ENCODE results near the gene SOBP. TPM values are rescaled to one million over a fixed set of nuclear protein-coding genes. Genes with fewer than 3 reads are reported as not detected.

The SOBP gene
- total RNA-seq, 4 donors from 2014 or later, result 0.15 to 3.8 (median 1.6) TPM

- peaks cover 0 to 2% (median 0%) of the 10 kb centered on the region in 4 donors for H3K27me3 ChIP-seq
- peaks cover 0 to 9% (median 3%) of the 10 kb centered on the region in 3 donors for H3K4me1 ChIP-seq
- H3K27ac ChIP-seq, result no peak overlapping the region
- intact Hi-C loops (cut with DNase I), result no loop called here
- no peaks in the 10 kb centered on the region for H3K9me3 ChIP-seq
- no peak overlapping the region for H3K4me3 ChIP-seq
- no peak for DNase-seq
- 53 to 80% methylated on average over 4 to 20 of the region's 23 CpGs for WGBS, 2 donors
- no peaks in the 10 kb centered on the region for H3K36me3 ChIP-seq
- TF ChIP-seq POLR2A (IDR thresholded peaks at IDR 0.05) (no peak), CTCF (IDR thresholded peaks at IDR 0.05) (no peak)
Observed at GRCh38 chr6:107668743-107669474, 179.0 kb downstream of the SOBP start.

GRCh38 chr6:107670792-107671199 lies 180.9 kb downstream of the SOBP start:
- H3K36me3 ChIP-seq, result no peaks in the 10 kb centered on the region
- no peaks in the 10 kb centered on the region for H3K9me3 ChIP-seq
- TF ChIP-seq POLR2A (IDR thresholded peaks at IDR 0.05) (no peak), CTCF (IDR thresholded peaks at IDR 0.05) (no peak)
- no peak overlapping the region for H3K4me3 ChIP-seq
- WGBS, 2 donors, result 23 to 32% methylated on average over 8 to 9 of the region's 9 CpGs
- H3K27me3 ChIP-seq, result no peaks in the 10 kb centered on the region
- no peak for DNase-seq
- no peak overlapping the region for H3K27ac ChIP-seq
- intact Hi-C loops (cut with DNase I), result no loop called here
- peaks cover 0 to 17% (median 3%) of the 10 kb centered on the region in 3 donors for H3K4me1 ChIP-seq

GRCh38 chr6:107673076-107673494 lies 183.2 kb downstream of the SOBP start:
- Histone ChIP-seq H3K4me1 (peaks cover 0 to 17% (median 3%) of the 10 kb centered on the region in 3 donors), H3K4me3 (no peak overlapping the region), H3K27ac (no peak overlapping the region), H3K36me3 (no peaks in the 10 kb centered on the region), H3K9me3 (no peaks in the 10 kb centered on the region), H3K27me3 (no peaks in the 10 kb centered on the region)
- TF ChIP-seq POLR2A (IDR thresholded peaks at IDR 0.05), result no peak
- DNase-seq, result no peak
- WGBS, 2 donors, result 74 to 78% methylated on average over 12 to 13 of the region's 13 CpGs
- intact Hi-C loops (cut with DNase I), result no loop called here

GRCh38 chr6:107674995-107675738 lies 185.2 kb downstream of the SOBP start:
- Histone ChIP-seq H3K4me1 (peaks cover 0 to 17% (median 3%) of the 10 kb centered on the region in 3 donors), H3K36me3 (no peaks in the 10 kb centered on the region), H3K9me3 (no peaks in the 10 kb centered on the region), H3K27me3 (no peaks in the 10 kb centered on the region), H3K27ac (no peak overlapping the region), H3K4me3 (peak overlapping the region in 1 of 4 donors; percentile 24)
- WGBS, 2 donors, result 4 to 40% methylated on average over 1 to 9 of the region's 15 CpGs
- intact Hi-C loops (cut with DNase I), result loop anchor here (5.0 kb wide), 1 partner anchor 172 kb away; no protein-coding TSS in a partner anchor
- TF ChIP-seq CTCF (IDR thresholded peaks at IDR 0.05) (peak; percentile 73 to 87 (median 86)), POLR2A (IDR thresholded peaks at IDR 0.05) (no peak)
- DNase-seq, result peak; percentile 23

GRCh38 chr6:107676042-107676441 lies 186.1 kb downstream of the SOBP start:
- DNase-seq, result no peak
- WGBS, 2 donors, result 57 to 69% methylated on average over 9 to 11 of the region's 11 CpGs
- H3K27ac ChIP-seq, result no peak overlapping the region
- no peaks in the 10 kb centered on the region for H3K36me3 ChIP-seq
- TF ChIP-seq CTCF (IDR thresholded peaks at IDR 0.05) (no peak), POLR2A (IDR thresholded peaks at IDR 0.05) (no peak)
- H3K27me3 ChIP-seq, result peaks cover 0 to 5% (median 0%) of the 10 kb centered on the region in 4 donors
- H3K4me1 ChIP-seq, result peaks cover 0 to 11% (median 2%) of the 10 kb centered on the region in 3 donors
- no peak overlapping the region for H3K4me3 ChIP-seq
- no peaks in the 10 kb centered on the region for H3K9me3 ChIP-seq
- intact Hi-C loops (cut with DNase I), result loop anchor here (5.0 kb wide), 1 partner anchor 171 kb away; no protein-coding TSS in a partner anchor

Data from esophagus squamous epithelium (tissue), 5 donors.